ENCODE data around the gene TSPAN18. TPM values are rescaled to one million over a fixed set of nuclear protein-coding genes. Genes with fewer than 3 reads are reported as not detected.

TSPAN18 gene
- total and polyA plus RNA-seq, 9 donors = 2.1 to 35.3 (median 14.4) TPM

GRCh38 chr11:44862558-44863101, 135.9 kb downstream of the TSPAN18 start:
- WGBS, 3 donors = 68 to 85% (median 84%) methylated on average over 5 of the region's 5 CpGs
- Histone ChIP-seq H3K4me3 (no peak overlapping the region), H3K36me3 (no peaks in the 10 kb centered on the region), H3K9me3 (no peaks in the 10 kb centered on the region), H3K27ac (no peak overlapping the region), H3K27me3 (no peaks in the 10 kb centered on the region), H3K4me1 (ENCODE audit: insufficient read depth) (peaks cover 7% of the 10 kb centered on the region)
- TF ChIP-seq EP300 (IDR thresholded peaks at IDR 0.05) (no peak), CTCF (IDR thresholded peaks at IDR 0.05) (no peak), POLR2A (IDR thresholded peaks at IDR 0.05) (no peak)
- intact Hi-C loops (cut with DNase I) = no loop called here
- no peak for DNase-seq

DNA sequence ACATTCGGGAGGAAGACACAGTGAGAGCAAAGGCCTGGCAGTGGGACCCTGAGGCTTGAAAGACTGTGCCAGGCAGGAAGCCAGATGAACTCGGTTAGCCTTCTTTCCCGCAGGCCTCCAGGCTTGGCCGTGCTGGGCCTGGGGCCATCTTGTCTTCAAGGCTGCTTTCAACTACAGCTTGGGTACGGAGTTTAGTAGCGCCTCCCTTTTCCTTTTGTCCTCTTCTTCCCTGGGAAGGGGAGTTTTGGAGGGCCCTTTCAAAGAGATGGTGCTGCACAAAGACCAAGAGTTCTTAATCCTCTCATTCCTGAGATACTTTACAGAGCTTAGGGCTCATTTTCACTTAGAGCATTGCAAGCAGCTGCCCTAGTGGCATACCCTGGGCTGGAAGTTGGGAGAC, 136.5 kb downstream of the TSPAN18 start:
- intact Hi-C loops (cut with DNase I) = no loop called here
- Histone ChIP-seq H3K36me3 (no peaks in the 10 kb centered on the region), H3K4me3 (no peak overlapping the region), H3K4me1 (ENCODE audit: insufficient read depth) (peaks cover 7% of the 10 kb centered on the region), H3K27ac (no peak overlapping the region), H3K27me3 (no peaks in the 10 kb centered on the region), H3K9me3 (no peaks in the 10 kb centered on the region)
- TF ChIP-seq EP300 (IDR thresholded peaks at IDR 0.05) (no peak), POLR2A (IDR thresholded peaks at IDR 0.05) (no peak), CTCF (IDR thresholded peaks at IDR 0.05) (no peak)
- no peak for DNase-seq
- WGBS, 3 donors = 84 to 91% (median 88%) methylated on average over 6 of the region's 6 CpGs

DNA sequence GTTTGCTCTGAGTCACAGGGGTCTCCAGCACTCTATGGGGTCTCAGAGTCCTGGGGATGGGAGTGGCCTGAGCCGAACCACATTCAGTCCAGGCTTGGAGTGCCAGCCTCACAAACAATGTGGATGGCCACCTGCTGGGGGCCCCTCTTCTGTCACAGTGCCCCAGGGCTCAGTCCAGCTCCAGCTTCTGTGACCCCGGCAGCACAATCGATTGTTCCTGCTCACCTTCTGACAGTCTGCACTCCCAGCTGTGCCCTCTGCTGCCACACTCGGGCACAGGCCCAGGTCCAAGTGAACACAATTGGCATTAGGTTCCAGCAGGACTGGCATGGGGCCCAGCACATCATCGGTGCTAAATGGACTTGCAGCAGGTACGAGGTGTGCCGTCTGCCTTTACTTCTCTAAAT, 139.1 kb downstream of the TSPAN18 start:
- WGBS, 3 donors = 77 to 84% (median 78%) methylated on average over 7 of the region's 7 CpGs
- Histone ChIP-seq H3K4me3 (no peak overlapping the region), H3K9me3 (no peaks in the 10 kb centered on the region), H3K27me3 (no peaks in the 10 kb centered on the region), H3K27ac (no peak overlapping the region), H3K36me3 (no peaks in the 10 kb centered on the region), H3K4me1 (ENCODE audit: insufficient read depth) (peaks cover 7% of the 10 kb centered on the region)
- intact Hi-C loops (cut with DNase I) = no loop called here
- TF ChIP-seq POLR2A (IDR thresholded peaks at IDR 0.05) (no peak), CTCF (IDR thresholded peaks at IDR 0.05) (no peak), EP300 (IDR thresholded peaks at IDR 0.05) (no peak)
- no peak for DNase-seq

GRCh38 chr11:44866286-44866685, 139.5 kb downstream of the TSPAN18 start:
- Histone ChIP-seq H3K4me1 (ENCODE audit: insufficient read depth) (peaks cover 7% of the 10 kb centered on the region), H3K4me3 (no peak overlapping the region), H3K27me3 (no peaks in the 10 kb centered on the region), H3K36me3 (no peaks in the 10 kb centered on the region), H3K9me3 (no peaks in the 10 kb centered on the region), H3K27ac (no peak overlapping the region)
- WGBS, 3 donors = 85 to 89% (median 87%) methylated on average over 6 of the region's 6 CpGs
- DNase-seq = no peak
- TF ChIP-seq EP300 (IDR thresholded peaks at IDR 0.05) (no peak), POLR2A (IDR thresholded peaks at IDR 0.05) (no peak), CTCF (IDR thresholded peaks at IDR 0.05) (no peak)
- intact Hi-C loops (cut with DNase I) = no loop called here

All from ovary (tissue), 9 donors.